HepG2 (cell line): ENCODE data around the gene FAM120AOS. TPM values are rescaled to one million over a fixed set of nuclear protein-coding genes. Genes with fewer than 3 reads are reported as not detected.

Experiments used
- ATAC-seq: fragments of 200-7000 bp; cut with Tn5 transposase; 3 replicates; pipeline ENCODE4 v1.9.1; 2020; ENCODE audit warnings: mild to moderate bottlenecking, moderate library complexity
- BruUV-seq: library from RNA; stranded (reverse); fragments of 400-500 nt; replicated peaks from 2 replicates; lab custom pipeline; 2021; lab: Mats Ljungman, UMichigan
- CTCF ChIA-PET: fragments of 300-600 bp; formaldehyde crosslinking; extraction: SDS; loops from one replicate; lab custom pipeline; 2021; ENCODE audit warnings: low total read pairs, inconsistent platforms, low intra/inter-chr PET ratio; lab: Yijun Ruan, JAX
- POLR2A ChIA-PET: fragments of 350-600 bp; sonication (Branson Sonifier 250); formaldehyde crosslinking; loops from one replicate; lab custom pipeline; 2020; ENCODE audit warnings: antibody characterized with exemption, inconsistent platforms; lab: Yijun Ruan, JAX
- DNase-seq: peaks from one replicate; pipeline ENCODE4 v3.0.0-alpha.2; 2015; ENCODE audit warnings: low spot score
- FAIRE-seq: peaks from 3 replicates; lab custom pipeline; 2011; peaks lifted over from hg19 to GRCh38; lab: Jason Lieb, UNC
- H2AFZ ChIP-seq: one replicate; pipeline ENCODE4 v1.6.1; 2011; ENCODE audit warnings: low read length, inconsistent platforms
- H3K27ac ChIP-seq: fragments of 300-600 bp; 3 replicates; pipeline ENCODE4 v1.8.0; 2011; ENCODE audit warnings: mixed run types, mild to moderate bottlenecking, mixed read lengths, low read length, inconsistent platforms; ENCODE audit not compliant: insufficient read depth; ENCODE audit errors: extremely low read length
- H3K27me3 ChIP-seq, 2 experiments: fragments of 200-600 bp in 1 of 2; 2 replicates in 1 of 2; 3 replicates in 1 of 2; pipeline versions ENCODE4 v1.6.0 to v1.8.0; 2011; ENCODE audit warnings: low read length in 2 of 2, mild to moderate bottlenecking in 2 of 2, moderate library complexity in 2 of 2, inconsistent platforms in 1 of 2; ENCODE audit not compliant: insufficient read depth in 2 of 2, control insufficient read depth in 1 of 2
- H3K36me3 ChIP-seq, 2 experiments: fragments of 200-600 bp in 1 of 2; replicated peaks in 1 of 2; 2 replicates in 1 of 2; 3 replicates in 1 of 2; pipeline versions ENCODE4 v1.5.1 to v1.8.0; 2011; ENCODE audit warnings: low read length in 2 of 2, inconsistent platforms in 1 of 2; ENCODE audit not compliant: insufficient read depth in 2 of 2, control insufficient read depth in 1 of 2
- H3K4me1 ChIP-seq: 2 replicates; pipeline ENCODE4 v1.5.1; 2012; ENCODE audit warnings: low read length, inconsistent platforms; ENCODE audit not compliant: insufficient read depth
- H3K4me2 ChIP-seq: 2 replicates; pipeline ENCODE4 v1.6.0; 2011; ENCODE audit warnings: low read depth, low read length, inconsistent platforms
- H3K4me3 ChIP-seq, 3 experiments: fragments of 200-600 bp in 1 of 3; sonication (generic), shearing (Covaris generic) in 1 of 3; replicated peaks in 1 of 3; 2 replicates each; pipeline ENCODE4 v1.5.1; 2011 to 2016; ENCODE audit warnings: low read length in 3 of 3, inconsistent platforms in 2 of 3, low read depth in 2 of 3, mild to moderate bottlenecking in 2 of 3, control low read depth in 1 of 3, mixed read lengths in 1 of 3; ENCODE audit not compliant: insufficient read depth in 1 of 3
- H3K79me2 ChIP-seq: one replicate; pipeline ENCODE4 v1.6.1; 2011; ENCODE audit warnings: low read length, inconsistent platforms; ENCODE audit not compliant: insufficient read depth
- H3K9ac ChIP-seq: 2 replicates; pipeline ENCODE4 v1.6.0; 2011; ENCODE audit warnings: mild to moderate bottlenecking, low read depth, low read length, inconsistent platforms; ENCODE audit not compliant: insufficient read depth
- H3K9me3 ChIP-seq: 2 replicates; pipeline ENCODE4 v1.5.1; 2012; ENCODE audit warnings: mild to moderate bottlenecking, low read length
- H4K20me1 ChIP-seq: 2 replicates; pipeline ENCODE4 v1.6.0; 2011; ENCODE audit warnings: inconsistent platforms, mild to moderate bottlenecking, low read length, moderate library complexity; ENCODE audit not compliant: insufficient read depth
- CEBPB ChIP-seq: IDR thresholded peaks from 2 replicates; pipeline ENCODE4 v1.6.1; 2011; ENCODE audit warnings: low read depth, low read length, improper control_type of control experiment, borderline replicate concordance
- MED1 ChIP-seq: sonication (generic); formaldehyde crosslinking; IDR thresholded peaks from 2 replicates; pipeline ENCODE4 v1.4.0; 2020; ENCODE audit warnings: missing genetic modification reagents
- ZMYM2 ChIP-seq: sonication (generic); formaldehyde crosslinking; IDR thresholded peaks from 2 replicates; pipeline ENCODE4 v1.8.0; 2022; ENCODE audit warnings: mild to moderate bottlenecking, missing genetic modification reagents
- WGBS: methylation state at CpG from one replicate; pipeline ENCODE4 v1.1.6; 2017; ENCODE audit warnings: low lambda C conversion rate; 5-methylcytosine and 5-hydroxymethylcytosine counted together
- in situ Hi-C: cut with HindIII; loops from 2 replicates; pipeline ENCODE4 v1.10.0; 2017; ENCODE audit warnings: low pct_unique_long_range_greater_than_20kb; ENCODE audit not compliant: extremely low pct_ligation_motif_present
- intact Hi-C: fragments of 100-400 bp; cut with micrococcal nuclease; formaldehyde crosslinking; loops from one replicate; pipeline ENCODE4 v1.10.0; 2022; ENCODE audit not compliant: unreplicated experiment
- polyA plus RNA-seq, 8 experiments: library from polyadenylated mRNA; depleted of rRNA in 3 of 8; stranded (reverse) in 7 of 8; unstranded in 1 of 8; fragments of >200 nt; fragmentation: Illumina TruSeq in 4 of 8; extraction: Trizol in 4 of 8; gene quantifications; 2 replicates each; pipeline versions ENCODE4 v1.2.1 to v1.2.3, GENCODE V29; 2011 to 2016; ENCODE audit warnings: low read depth in 4 of 8, missing spikeins in 1 of 8, mixed read lengths in 1 of 8; ENCODE audit not compliant: insufficient read depth in 1 of 8
- total RNA-seq, 5 experiments: library from RNA; depleted of rRNA; stranded (reverse); fragments of >200 nt; fragmentation: Illumina TruSeq; extraction: Trizol; gene quantifications; 2 replicates each; pipeline ENCODE4 v1.2.3, GENCODE V29; 2016; ENCODE audit warnings: low read depth in 1 of 5
- TF ChIP-seq, protein P1 (sequence below): sonication (generic); formaldehyde crosslinking; IDR thresholded peaks from 2 replicates; pipeline ENCODE4 v1.5.1; 2020; ENCODE audit warnings: missing genetic modification reagents, mild to moderate bottlenecking, borderline replicate concordance
- TF ChIP-seq, protein P2 (sequence below), 2 experiments: fragments of 450-650 bp in 1 of 2; sonication (generic) in 1 of 2; formaldehyde crosslinking; IDR thresholded peaks; 2 replicates each; pipeline versions ENCODE4 v1.5.0 to v1.8.0; 2020 to 2022; ENCODE audit warnings: mild to moderate bottlenecking in 1 of 2, missing genetic modification reagents in 1 of 2
- TF ChIP-seq, protein P3 (sequence below): sonication (generic); formaldehyde crosslinking; IDR thresholded peaks from one replicate; pipeline ENCODE4 v1.5.1; 2020; ENCODE audit warnings: mild to moderate bottlenecking, missing genetic modification reagents; ENCODE audit errors: not compliant biosample characterization

Gene FAM120AOS
- total and polyA plus RNA-seq, 2 of the 13 experiments (the other 11 are each of a cell fraction or from before 2014, with no cell fraction given) = 28.2 to 34.6 TPM

DNA sequence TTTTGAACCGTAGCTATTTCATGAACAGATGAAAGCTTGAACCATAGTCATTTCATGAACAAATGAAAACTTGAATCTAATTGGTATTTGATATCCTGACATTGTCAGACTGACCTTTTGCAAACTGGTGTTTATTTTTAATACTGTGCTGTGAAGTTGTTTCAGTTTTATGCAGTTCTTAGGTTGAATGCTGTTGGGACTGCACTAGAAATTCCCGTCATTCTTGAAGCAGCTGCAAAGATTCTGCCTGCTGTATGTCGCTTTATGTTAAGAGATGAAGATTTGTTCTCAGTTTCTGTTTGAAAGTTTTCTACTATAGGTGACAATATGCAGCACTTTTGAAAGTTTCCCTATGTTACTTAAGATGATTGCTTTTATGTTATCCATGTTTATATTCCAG, 22.5 kb upstream of the FAM120AOS start (continued):
- TF ChIP-seq, protein P1, sequence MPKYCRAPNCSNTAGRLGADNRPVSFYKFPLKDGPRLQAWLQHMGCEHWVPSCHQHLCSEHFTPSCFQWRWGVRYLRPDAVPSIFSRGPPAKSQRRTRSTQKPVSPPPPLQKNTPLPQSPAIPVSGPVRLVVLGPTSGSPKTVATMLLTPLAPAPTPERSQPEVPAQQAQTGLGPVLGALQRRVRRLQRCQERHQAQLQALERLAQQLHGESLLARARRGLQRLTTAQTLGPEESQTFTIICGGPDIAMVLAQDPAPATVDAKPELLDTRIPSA = no peak

DNA sequence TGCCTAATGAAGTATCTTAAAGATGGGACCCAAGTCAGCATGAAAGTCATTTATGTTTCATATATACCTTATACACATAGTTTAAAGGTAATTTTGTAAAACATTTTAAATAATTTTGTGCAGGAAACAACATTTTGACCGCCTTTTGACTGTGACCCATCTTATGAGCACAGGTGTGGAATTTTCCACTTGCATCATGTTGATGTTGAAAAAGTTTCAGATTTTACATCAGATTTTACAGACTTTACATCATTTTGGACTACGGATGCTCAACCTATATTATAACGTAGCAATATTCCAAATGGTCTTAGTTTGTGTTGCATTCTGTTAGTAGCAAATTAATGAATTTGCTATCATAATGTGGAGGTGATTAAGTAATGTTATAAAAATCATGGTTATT, 21.7 kb upstream of the FAM120AOS start:
- H3K79me2 ChIP-seq = peaks cover 46% of the 10 kb centered on the region
- BruUV-seq = no TSS peak
- ATAC-seq (no peak), FAIRE-seq (no peak)
- no peak overlapping the region for H2AFZ ChIP-seq
- POLR2A ChIA-PET = no interaction called here
- H3K27me3 ChIP-seq = no peaks in the 10 kb centered on the region
- H3K27ac ChIP-seq = no peak overlapping the region
- no peak overlapping the region for H3K9ac ChIP-seq
- H3K4me3 ChIP-seq = no peak overlapping the region
- peaks cover 12% of the 10 kb centered on the region for H3K4me1 ChIP-seq
- in situ Hi-C loops = no loop called here
- no peak overlapping the region for H3K4me2 ChIP-seq
- TF ChIP-seq, protein P2, sequence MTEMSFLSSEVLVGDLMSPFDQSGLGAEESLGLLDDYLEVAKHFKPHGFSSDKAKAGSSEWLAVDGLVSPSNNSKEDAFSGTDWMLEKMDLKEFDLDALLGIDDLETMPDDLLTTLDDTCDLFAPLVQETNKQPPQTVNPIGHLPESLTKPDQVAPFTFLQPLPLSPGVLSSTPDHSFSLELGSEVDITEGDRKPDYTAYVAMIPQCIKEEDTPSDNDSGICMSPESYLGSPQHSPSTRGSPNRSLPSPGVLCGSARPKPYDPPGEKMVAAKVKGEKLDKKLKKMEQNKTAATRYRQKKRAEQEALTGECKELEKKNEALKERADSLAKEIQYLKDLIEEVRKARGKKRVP (CRISPR knock-in tag; IDR thresholded peaks at IDR 0.05) = peak in 1 of 2 experiments; percentile 76; a peak in 2 of 4 replicates
- TF ChIP-seq ZMYM2 (CRISPR knock-in tag) = no peak
- TF ChIP-seq, all 625 proteins: peak for 1
- CTCF ChIA-PET = no interaction called here
- H4K20me1 ChIP-seq = no peaks in the 10 kb centered on the region; the same call in 1 of the 2 replicates
- WGBS = 98% methylated on average over 3 of the region's 3 CpGs
- intact Hi-C loops = loop anchor here (5.0 kb wide), 1 partner anchor 68 kb away; no protein-coding TSS in a partner anchor
- DNase-seq = no peak
- no peaks in the 10 kb centered on the region for H3K9me3 ChIP-seq
- H3K36me3 ChIP-seq = peaks cover 4 to 42% of the 10 kb centered on the region in 2 experiments

DNA sequence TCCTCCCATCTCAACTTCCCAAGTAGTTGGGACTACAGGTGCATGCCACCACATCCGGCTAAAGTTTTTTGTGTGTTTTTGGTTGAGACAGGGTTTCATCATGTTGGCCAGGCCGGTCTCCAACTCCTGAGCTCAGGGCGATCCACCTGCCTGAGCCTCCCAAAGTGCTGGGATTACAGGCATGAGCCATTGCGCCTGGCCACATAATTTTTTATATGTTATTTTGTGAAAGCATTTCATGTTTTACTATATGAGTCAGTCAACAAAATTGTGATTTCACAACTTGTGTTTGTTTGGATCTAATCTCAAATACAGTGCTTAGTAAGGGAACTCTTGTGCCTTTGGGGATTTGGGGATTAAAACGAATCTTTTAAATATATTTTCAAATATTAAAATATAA, 20.0 kb upstream of the FAM120AOS start:
- in situ Hi-C loops = no loop called here
- POLR2A ChIA-PET = no interaction called here
- CTCF ChIA-PET = no interaction called here
- H3K9ac ChIP-seq = no peak overlapping the region
- no peak overlapping the region for H3K4me3 ChIP-seq
- H3K36me3 ChIP-seq = peaks cover 4 to 29% of the 10 kb centered on the region in 2 experiments
- no peaks in the 10 kb centered on the region; the same call in 1 of the 2 replicates for H4K20me1 ChIP-seq
- no TSS peak for BruUV-seq
- no peak overlapping the region for H3K4me2 ChIP-seq
- WGBS = 86% methylated on average over 5 of the region's 5 CpGs
- H3K79me2 ChIP-seq = peaks cover 57% of the 10 kb centered on the region
- no peak overlapping the region for H2AFZ ChIP-seq
- FAIRE-seq = no peak
- no peaks in the 10 kb centered on the region for H3K27me3 ChIP-seq
- peaks cover 29% of the 10 kb centered on the region for H3K4me1 ChIP-seq
- no peak for ATAC-seq
- DNase-seq = no peak
- intact Hi-C loops = no loop called here
- no peak overlapping the region for H3K27ac ChIP-seq
- H3K9me3 ChIP-seq = no peaks in the 10 kb centered on the region
- TF ChIP-seq CEBPB (0 out of 2 replicates have a peak, but pooled peaks have one; percentile 7), MED1 (CRISPR knock-in tag) (no peak)
- TF ChIP-seq, protein P3, sequence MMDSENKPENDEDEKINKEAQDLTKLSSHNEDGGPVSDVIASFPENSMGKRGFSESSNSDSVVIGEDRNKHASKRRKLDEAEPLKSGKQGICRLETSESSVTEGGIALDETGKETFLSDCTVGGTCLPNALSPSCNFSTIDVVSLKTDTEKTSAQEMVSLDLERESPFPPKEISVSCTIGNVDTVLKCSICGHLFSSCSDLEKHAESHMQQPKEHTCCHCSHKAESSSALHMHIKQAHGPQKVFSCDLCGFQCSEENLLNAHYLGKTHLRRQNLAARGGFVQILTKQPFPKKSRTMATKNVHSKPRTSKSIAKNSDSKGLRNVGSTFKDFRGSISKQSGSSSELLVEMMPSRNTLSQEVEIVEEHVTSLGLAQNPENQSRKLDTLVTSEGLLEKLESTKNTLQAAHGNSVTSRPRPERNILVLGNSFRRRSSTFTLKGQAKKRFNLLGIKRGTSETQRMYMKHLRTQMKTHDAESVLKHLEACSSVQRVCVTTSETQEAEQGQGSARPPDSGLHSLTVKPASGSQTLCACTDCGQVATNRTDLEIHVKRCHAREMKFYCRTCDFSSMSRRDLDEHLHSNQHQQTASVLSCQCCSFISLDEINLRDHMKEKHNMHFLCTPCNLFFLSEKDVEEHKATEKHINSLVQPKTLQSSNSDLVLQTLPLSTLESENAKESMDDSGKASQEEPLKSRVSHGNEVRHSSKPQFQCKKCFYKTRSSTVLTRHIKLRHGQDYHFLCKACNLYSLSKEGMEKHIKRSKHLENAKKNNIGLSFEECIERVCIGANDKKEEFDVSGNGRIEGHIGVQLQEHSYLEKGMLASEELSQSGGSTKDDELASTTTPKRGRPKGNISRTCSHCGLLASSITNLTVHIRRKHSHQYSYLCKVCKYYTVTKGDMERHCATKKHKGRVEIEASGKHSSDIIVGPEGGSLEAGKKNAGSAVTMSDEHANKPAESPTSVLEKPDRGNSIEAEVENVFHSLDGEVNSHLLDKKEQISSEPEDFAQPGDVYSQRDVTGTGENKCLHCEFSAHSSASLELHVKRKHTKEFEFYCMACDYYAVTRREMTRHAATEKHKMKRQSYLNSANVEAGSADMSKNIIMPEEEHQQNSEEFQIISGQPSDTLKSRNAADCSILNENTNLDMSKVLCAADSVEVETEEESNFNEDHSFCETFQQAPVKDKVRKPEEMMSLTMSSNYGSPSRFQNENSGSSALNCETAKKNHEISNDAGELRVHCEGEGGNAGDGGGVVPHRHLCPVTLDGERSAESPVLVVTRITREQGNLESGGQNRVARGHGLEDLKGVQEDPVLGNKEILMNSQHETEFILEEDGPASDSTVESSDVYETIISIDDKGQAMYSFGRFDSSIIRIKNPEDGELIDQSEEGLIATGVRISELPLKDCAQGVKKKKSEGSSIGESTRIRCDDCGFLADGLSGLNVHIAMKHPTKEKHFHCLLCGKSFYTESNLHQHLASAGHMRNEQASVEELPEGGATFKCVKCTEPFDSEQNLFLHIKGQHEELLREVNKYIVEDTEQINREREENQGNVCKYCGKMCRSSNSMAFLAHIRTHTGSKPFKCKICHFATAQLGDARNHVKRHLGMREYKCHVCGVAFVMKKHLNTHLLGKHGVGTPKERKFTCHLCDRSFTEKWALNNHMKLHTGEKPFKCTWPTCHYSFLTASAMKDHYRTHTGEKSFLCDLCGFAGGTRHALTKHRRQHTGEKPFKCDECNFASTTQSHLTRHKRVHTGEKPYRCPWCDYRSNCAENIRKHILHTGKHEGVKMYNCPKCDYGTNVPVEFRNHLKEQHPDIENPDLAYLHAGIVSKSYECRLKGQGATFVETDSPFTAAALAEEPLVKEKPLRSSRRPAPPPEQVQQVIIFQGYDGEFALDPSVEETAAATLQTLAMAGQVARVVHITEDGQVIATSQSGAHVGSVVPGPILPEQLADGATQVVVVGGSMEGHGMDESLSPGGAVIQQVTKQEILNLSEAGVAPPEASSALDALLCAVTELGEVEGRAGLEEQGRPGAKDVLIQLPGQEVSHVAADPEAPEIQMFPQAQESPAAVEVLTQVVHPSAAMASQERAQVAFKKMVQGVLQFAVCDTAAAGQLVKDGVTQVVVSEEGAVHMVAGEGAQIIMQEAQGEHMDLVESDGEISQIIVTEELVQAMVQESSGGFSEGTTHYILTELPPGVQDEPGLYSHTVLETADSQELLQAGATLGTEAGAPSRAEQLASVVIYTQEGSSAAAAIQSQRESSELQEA = no peak
